ENCODE measurements around the gene PPRC1.

The PPRC1 gene

GRCh38 chr10:102132563-102133372, at the start of gene PPRC1:
Gene PPRC1, plus strand, starts transcription at chr10:102133040. Its CDS starts 29 bp downstream, at chr10:102133069.
- peak; percentile 97 for DNase-seq

- no peak for DNase-seq
Observed at GRCh38 chr10:102083541-102083940, 49.3 kb upstream of the PPRC1 start.

GRCh38 chr10:102085336-102085735, 47.5 kb upstream of the PPRC1 start:
- no peak for DNase-seq

GRCh38 chr10:102086196-102086595, 46.6 kb upstream of the PPRC1 start:
- DNase-seq: no peak

- no peak for DNase-seq
Observed at GRCh38 chr10:102090772-102091171, 42.1 kb upstream of the PPRC1 start.

GRCh38 chr10:102096449-102096848, 36.4 kb upstream of the PPRC1 start:
- DNase-seq: no peak

GRCh38 chr10:102101152-102101551, 31.7 kb upstream of the PPRC1 start:
- no peak for DNase-seq

GRCh38 chr10:102102421-102102820, 30.4 kb upstream of the PPRC1 start:
- DNase-seq: no peak

- no peak for DNase-seq
Observed at GRCh38 chr10:102106998-102107397, 25.8 kb upstream of the PPRC1 start.

GRCh38 chr10:102109166-102110116, 23.4 kb upstream of the PPRC1 start:
- DNase-seq: no peak

GRCh38 chr10:102111276-102111675, 21.6 kb upstream of the PPRC1 start:
- no peak for DNase-seq

- DNase-seq: no peak
Observed at GRCh38 chr10:102112210-102112817, 20.5 kb upstream of the PPRC1 start.

- no peak for DNase-seq
Observed at GRCh38 chr10:102113261-102113955, 19.4 kb upstream of the PPRC1 start.

GRCh38 chr10:102113956-102114857, 18.6 kb upstream of the PPRC1 start:
- DNase-seq: no peak

- DNase-seq: peak; percentile 66
Observed at GRCh38 chr10:102114861-102115618, 17.8 kb upstream of the PPRC1 start.

- no peak for DNase-seq
Observed at GRCh38 chr10:102115775-102116174, 17.1 kb upstream of the PPRC1 start.

GRCh38 chr10:102116656-102117055, 16.2 kb upstream of the PPRC1 start:
- no peak for DNase-seq

- peak; percentile 78 for DNase-seq
Observed at GRCh38 chr10:102117391-102118159, 15.3 kb upstream of the PPRC1 start.

GRCh38 chr10:102118867-102119266, 14.0 kb upstream of the PPRC1 start:
- no peak for DNase-seq
